ENCODE measurements around the gene PTN.
"Not testable (repeated sequence)": the region's sequence is repeated elsewhere in the genome, so short reads cannot be mapped to it uniquely, and the experiment has no call there.

Gene PTN

GRCh38 chr7:137316648-137317353 lies 26.7 kb downstream of the PTN start:
- DNase-seq = no peak

GRCh38 chr7:137313201-137313600 lies 30.3 kb downstream of the PTN start:
- no peak for DNase-seq

- no peak for DNase-seq
These were observed 36.8 kb downstream of the PTN start for GRCh38 chr7:137306748-137307147.

GRCh38 chr7:137305901-137306621 lies 37.5 kb downstream of the PTN start:
- DNase-seq = no peak

GRCh38 chr7:137304624-137305235 lies 38.8 kb downstream of the PTN start:
- no peak for DNase-seq

- DNase-seq = no peak
These were observed 39.4 kb downstream of the PTN start for GRCh38 chr7:137304165-137304564.

- DNase-seq = no peak
These were observed 41.5 kb downstream of the PTN start for GRCh38 chr7:137302081-137302480.

GRCh38 chr7:137298464-137298794 lies 45.1 kb downstream of the PTN start:
- no peak for DNase-seq

GRCh38 chr7:137297551-137298463 lies 45.7 kb downstream of the PTN start:
- DNase-seq = no peak

- DNase-seq = no peak
These were observed 47.0 kb downstream of the PTN start for GRCh38 chr7:137296576-137296975.

- DNase-seq = no peak
These were observed 47.7 kb downstream of the PTN start for GRCh38 chr7:137295739-137296324.

- DNase-seq = no peak
These were observed 54.4 kb downstream of the PTN start for GRCh38 chr7:137289101-137289500.

GRCh38 chr7:137287651-137288258 lies 55.8 kb downstream of the PTN start:
- no peak for DNase-seq

- no peak for DNase-seq
These were observed 60.4 kb downstream of the PTN start for GRCh38 chr7:137283153-137283552.

GRCh38 chr7:137282043-137282442 lies 61.5 kb downstream of the PTN start:
- DNase-seq = no peak

- no peak for DNase-seq
These were observed 67.3 kb downstream of the PTN start for GRCh38 chr7:137276189-137276588.

GRCh38 chr7:137272249-137272648 lies 71.3 kb downstream of the PTN start:
- DNase-seq = no peak

- DNase-seq = no peak
These were observed 74.3 kb downstream of the PTN start for GRCh38 chr7:137269240-137269639.

- DNase-seq = not testable (repeated sequence)
These were observed 75.3 kb downstream of the PTN start for GRCh38 chr7:137268001-137268865.

- no peak for DNase-seq
These were observed 76.8 kb downstream of the PTN start for GRCh38 chr7:137266764-137267163.

- not testable (repeated sequence) for DNase-seq
These were observed 78.1 kb downstream of the PTN start for GRCh38 chr7:137265480-137265879.
